Upper lobe of left lung (tissue), 6 donors: ENCODE results near the gene PPM1N. TPM values are rescaled to one million over a fixed set of nuclear protein-coding genes. Genes with fewer than 3 reads are reported as not detected.
"Not testable (repeated sequence)": the region's sequence is repeated elsewhere in the genome, so short reads cannot be mapped to it uniquely, and the experiment has no call there.

ENCODE experiments used
- ATAC-seq, 2 donors: fragments of 200-7000 bp; cut with Tn5 transposase; one replicate each; pipeline ENCODE4 v1.9.1; 2022; ENCODE audit warnings: mild to moderate bottlenecking in 2 of 2, moderate library complexity in 2 of 2; ENCODE audit not compliant: low FRiP score in 2 of 2
- DNase-seq, 2 donors: peaks; one replicate each; pipeline ENCODE4 v3.0.0-alpha.2; 2019 to 2020
- H3K27ac ChIP-seq, 4 donors: fragments of 200-600 bp; sonication (generic); one replicate each; pipeline ENCODE4 v1.5.1; 2016 to 2019
- H3K27me3 ChIP-seq, 4 donors: fragments of 200-600 bp; sonication (generic); one replicate each; pipeline ENCODE4 v1.5.1; 2017 to 2019
- H3K36me3 ChIP-seq, 4 donors: fragments of 200-600 bp; sonication (generic); one replicate each; pipeline ENCODE4 v1.5.1; 2016 to 2019
- H3K4me1 ChIP-seq, 4 donors: fragments of 200-600 bp; sonication (generic); one replicate each; pipeline ENCODE4 v1.5.1; 2018 to 2019
- H3K4me3 ChIP-seq, 4 donors: fragments of 200-600 bp; sonication (generic); one replicate each; pipeline ENCODE4 v1.5.1; 2017 to 2019; ENCODE audit warnings: mild to moderate bottlenecking in 2 of 4, moderate library complexity in 1 of 4
- H3K9me3 ChIP-seq, 4 donors: fragments of 200-600 bp; sonication (generic); one replicate each; pipeline ENCODE4 v1.5.1; 2018 to 2019
- EP300 ChIP-seq, 4 donors: sonication (generic); formaldehyde crosslinking; IDR thresholded peaks; one replicate each; pipeline ENCODE4 v1.5.1; 2017; ENCODE audit warnings: antibody characterized with exemption in 4 of 4, control low read depth in 2 of 4
- POLR2A ChIP-seq, 4 donors: fragments of 450-650 bp; IDR thresholded peaks; one replicate each; pipeline ENCODE4 v1.5.1; 2016 to 2017; ENCODE audit warnings: antibody characterized with exemption in 4 of 4, mild to moderate bottlenecking in 2 of 4
- POLR2AphosphoS5 ChIP-seq, 2 donors: sonication (generic); formaldehyde crosslinking; IDR thresholded peaks; one replicate each; pipeline ENCODE4 v1.5.1; 2017; ENCODE audit warnings: antibody characterized with exemption in 2 of 2
- WGBS, 2 donors: methylation state at CpG; one replicate each; pipeline ENCODE4 v1.1.5; 2017 to 2018; 5-methylcytosine and 5-hydroxymethylcytosine counted together
- total RNA-seq, 6 donors: library from RNA; depleted of rRNA in 4 of 6; stranded (reverse); fragments of >200 nt in 4 of 6; gene quantifications; one replicate each; pipeline versions ENCODE4 v1.1.0 to v1.2.1, GENCODE V29; 2016 to 2021
- TF ChIP-seq, protein P1 (sequence below), 6 experiments: fragments of 450-650 bp in 4 of 6; fragments of 200-600 bp in 2 of 6; sonication (generic) in 2 of 6; IDR thresholded peaks; one replicate each; pipeline ENCODE4 v1.5.1; 2016 to 2019; ENCODE audit warnings: antibody characterized with exemption in 6 of 6
- donor health status: DM: no; HTN: no; CAD: no; lungs with moderate emphysema.
- donor health status: DM: no; HTN: yes; CAD: no; lungs with severe emphysema.

The PPM1N gene
- total RNA-seq, 6 donors from 2014 or later: 0.89 to 6.3 (median 1.1) TPM; not detected in 1

DNA sequence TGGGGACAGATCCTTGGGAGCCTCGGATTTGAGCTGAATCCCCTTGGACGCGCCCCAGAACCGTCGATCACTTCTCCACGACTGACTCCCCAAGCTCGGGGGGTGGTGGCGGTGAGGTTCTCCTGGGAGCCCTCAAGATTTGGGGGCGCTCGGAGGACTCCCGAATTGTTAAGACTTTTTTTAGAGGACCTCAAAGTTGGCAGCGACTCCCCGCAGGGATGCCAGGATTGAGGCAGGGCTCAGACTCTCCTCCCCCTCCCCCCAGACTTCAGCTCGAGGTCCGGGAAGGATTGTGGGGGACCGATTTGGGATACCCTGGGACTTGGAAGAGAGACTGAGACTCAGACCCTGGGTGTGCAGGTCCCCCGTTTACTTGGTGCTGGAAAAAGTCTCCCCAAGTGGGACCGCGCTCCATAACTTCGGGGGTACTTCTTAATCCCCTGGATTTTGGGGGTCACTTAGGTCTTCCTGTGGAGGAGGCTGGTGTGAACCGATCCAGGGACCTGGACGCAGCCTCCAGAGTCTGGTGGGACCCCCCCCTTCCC lies 9.7 kb downstream of the PPM1N start:
- TF ChIP-seq POLR2AphosphoS5 (IDR thresholded peaks at IDR 0.05) (no peak), EP300 (IDR thresholded peaks at IDR 0.05) (no peak)
- TF ChIP-seq, protein P1, sequence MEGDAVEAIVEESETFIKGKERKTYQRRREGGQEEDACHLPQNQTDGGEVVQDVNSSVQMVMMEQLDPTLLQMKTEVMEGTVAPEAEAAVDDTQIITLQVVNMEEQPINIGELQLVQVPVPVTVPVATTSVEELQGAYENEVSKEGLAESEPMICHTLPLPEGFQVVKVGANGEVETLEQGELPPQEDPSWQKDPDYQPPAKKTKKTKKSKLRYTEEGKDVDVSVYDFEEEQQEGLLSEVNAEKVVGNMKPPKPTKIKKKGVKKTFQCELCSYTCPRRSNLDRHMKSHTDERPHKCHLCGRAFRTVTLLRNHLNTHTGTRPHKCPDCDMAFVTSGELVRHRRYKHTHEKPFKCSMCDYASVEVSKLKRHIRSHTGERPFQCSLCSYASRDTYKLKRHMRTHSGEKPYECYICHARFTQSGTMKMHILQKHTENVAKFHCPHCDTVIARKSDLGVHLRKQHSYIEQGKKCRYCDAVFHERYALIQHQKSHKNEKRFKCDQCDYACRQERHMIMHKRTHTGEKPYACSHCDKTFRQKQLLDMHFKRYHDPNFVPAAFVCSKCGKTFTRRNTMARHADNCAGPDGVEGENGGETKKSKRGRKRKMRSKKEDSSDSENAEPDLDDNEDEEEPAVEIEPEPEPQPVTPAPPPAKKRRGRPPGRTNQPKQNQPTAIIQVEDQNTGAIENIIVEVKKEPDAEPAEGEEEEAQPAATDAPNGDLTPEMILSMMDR (IDR thresholded peaks at IDR 0.05): no peak
- peak overlapping the region; percentile 89 to 97 (median 93) for H3K27ac ChIP-seq
- no peaks in the 10 kb centered on the region for H3K27me3 ChIP-seq
- ATAC-seq (no peak), DNase-seq (no peak)
- no peaks in the 10 kb centered on the region for H3K9me3 ChIP-seq
- H3K36me3 ChIP-seq: no peaks in the 10 kb centered on the region
- H3K4me1 ChIP-seq: peaks cover 26 to 50% (median 37%) of the 10 kb centered on the region in 4 donors
- H3K4me3 ChIP-seq: peak overlapping the region; percentile 87 to 100 (median 97)
- WGBS, 2 donors: 0% methylated on average over 3 to 6 of the region's 22 CpGs

DNA sequence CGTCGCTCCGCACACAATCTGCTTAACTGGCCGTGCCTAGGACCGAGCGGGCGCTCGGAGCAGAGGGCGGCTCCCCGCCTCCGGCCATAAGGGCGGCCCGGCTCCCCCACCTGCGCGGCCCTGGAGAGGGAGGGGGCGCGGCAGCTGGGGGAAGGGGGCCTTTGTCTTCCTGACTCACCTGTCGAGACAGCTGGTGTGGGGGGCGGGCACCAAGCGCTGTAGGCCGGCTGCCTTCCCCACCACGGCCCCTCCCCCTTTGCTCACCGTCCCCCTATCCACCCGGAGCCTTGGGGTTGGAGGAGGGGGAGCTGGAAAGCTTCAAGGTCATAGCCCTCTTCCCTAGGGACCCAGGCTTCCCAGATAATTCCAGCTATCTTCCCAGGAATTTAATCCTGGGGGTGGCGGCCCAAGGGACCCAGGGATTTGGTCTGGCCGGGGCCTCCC lies 10.2 kb downstream of the PPM1N start:
- TF ChIP-seq, protein P1 (IDR thresholded peaks at IDR 0.05): no peak
- TF ChIP-seq EP300 (IDR thresholded peaks at IDR 0.05): no peak
- no peak for TF ChIP-seq POLR2A (IDR thresholded peaks at IDR 0.05)
- no peak for TF ChIP-seq POLR2AphosphoS5 (IDR thresholded peaks at IDR 0.05)
- Histone ChIP-seq H3K27me3 (no peaks in the 10 kb centered on the region), H3K4me1 (peaks cover 26 to 55% (median 40%) of the 10 kb centered on the region in 4 donors), H3K36me3 (no peaks in the 10 kb centered on the region), H3K4me3 (peak overlapping the region; percentile 87 to 100 (median 97)), H3K9me3 (no peaks in the 10 kb centered on the region), H3K27ac (peak overlapping the region; percentile 89 to 97 (median 93))
- 0% methylated on average over 1 to 20 of the region's 26 CpGs for WGBS, 2 donors
- DNase-seq (peak; percentile 74 to 84), ATAC-seq (peak in 1 of 2 donors; percentile 4)

DNA sequence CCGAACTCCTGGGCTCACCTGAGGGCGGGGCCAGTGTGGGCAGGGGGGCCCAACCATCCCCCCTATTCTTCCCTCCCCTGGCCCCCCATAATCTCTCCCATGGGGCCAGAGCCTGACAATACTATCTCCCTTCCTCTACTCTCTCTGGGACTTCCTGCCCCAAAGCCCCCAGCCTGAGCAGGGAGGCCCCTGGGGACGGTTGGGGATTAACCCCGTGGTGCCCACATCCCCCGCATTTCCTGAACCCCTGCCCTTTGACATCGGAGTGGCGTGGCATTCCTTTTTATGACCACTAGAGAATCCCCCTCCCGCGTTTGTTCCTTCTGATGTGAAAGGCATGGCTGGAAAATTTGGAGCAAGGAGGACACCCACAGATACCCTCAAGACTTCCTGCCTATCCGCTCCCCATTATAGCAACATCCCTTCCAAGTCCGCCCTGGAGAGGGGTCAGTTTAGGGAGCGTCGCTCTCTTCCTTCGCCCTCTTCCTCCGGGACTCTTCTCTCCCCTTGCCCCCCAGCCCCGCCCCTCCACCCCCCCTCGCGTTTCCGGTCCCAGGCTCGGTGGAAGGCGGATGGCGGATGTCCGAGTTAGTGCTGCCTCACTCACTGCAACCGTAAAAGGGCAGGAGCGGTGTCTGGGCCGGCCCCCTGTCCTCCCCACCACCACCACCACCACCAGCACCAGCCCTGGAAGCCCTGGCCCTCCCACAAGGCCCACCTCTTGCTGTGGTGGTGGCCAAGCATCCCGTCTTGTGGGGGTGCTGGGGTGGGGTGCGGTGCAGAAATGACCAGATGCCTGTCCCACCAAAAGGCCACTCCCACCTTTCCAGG lies 10.8 kb downstream of the PPM1N start:
- ATAC-seq (peak; percentile 38 to 55), DNase-seq (peak; percentile 86 to 90)
- Histone ChIP-seq H3K4me3 (peak overlapping the region; percentile 87 to 100 (median 97)), H3K27ac (peak overlapping the region; percentile 89 to 97 (median 93)), H3K4me1 (peaks cover 30 to 61% (median 46%) of the 10 kb centered on the region in 4 donors), H3K27me3 (no peaks in the 10 kb centered on the region), H3K36me3 (no peaks in the 10 kb centered on the region), H3K9me3 (no peaks in the 10 kb centered on the region)
- 1% methylated on average over 15 to 23 of the region's 28 CpGs for WGBS, 2 donors
- TF ChIP-seq, protein P1 (IDR thresholded peaks at IDR 0.05): peak in 4 of 6 experiments; percentile 18 to 36 (median 24)
- TF ChIP-seq POLR2AphosphoS5 (IDR thresholded peaks at IDR 0.05): peak; percentile 48 to 61
- no peak for TF ChIP-seq EP300 (IDR thresholded peaks at IDR 0.05)
- peak in 1 of 4 donors; percentile 27 for TF ChIP-seq POLR2A (IDR thresholded peaks at IDR 0.05)

DNA sequence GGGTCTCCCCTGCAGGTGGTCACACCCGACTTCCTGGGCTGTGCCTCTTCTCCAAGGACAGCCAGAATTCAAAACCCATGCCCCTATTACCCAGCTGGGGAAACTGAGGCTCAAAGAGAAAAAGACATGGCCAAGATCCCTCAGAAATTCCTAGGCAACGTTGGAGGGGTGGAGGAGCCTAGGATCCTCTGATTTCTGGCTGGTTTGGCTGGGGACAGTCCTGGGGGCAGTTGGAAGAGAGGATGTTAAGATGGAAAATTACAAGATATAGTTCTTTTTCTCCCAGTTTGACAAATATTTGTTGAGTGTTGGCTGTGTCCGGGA lies 11.4 kb downstream of the PPM1N start:
- H3K27ac ChIP-seq: peak overlapping the region; percentile 89 to 97 (median 93)
- 9 to 10% methylated on average over 2 to 3 of the region's 3 CpGs for WGBS, 2 donors
- TF ChIP-seq POLR2A (IDR thresholded peaks at IDR 0.05) (no peak), POLR2AphosphoS5 (IDR thresholded peaks at IDR 0.05) (no peak), EP300 (IDR thresholded peaks at IDR 0.05) (no peak)
- TF ChIP-seq, protein P1 (IDR thresholded peaks at IDR 0.05): no peak
- peaks cover 36 to 67% (median 52%) of the 10 kb centered on the region in 4 donors for H3K4me1 ChIP-seq
- no peak for ATAC-seq
- no peaks in the 10 kb centered on the region for H3K36me3 ChIP-seq
- H3K9me3 ChIP-seq: no peaks in the 10 kb centered on the region
- DNase-seq: no peak
- H3K4me3 ChIP-seq: peak overlapping the region; percentile 87 to 100 (median 97)
- H3K27me3 ChIP-seq: no peaks in the 10 kb centered on the region

DNA sequence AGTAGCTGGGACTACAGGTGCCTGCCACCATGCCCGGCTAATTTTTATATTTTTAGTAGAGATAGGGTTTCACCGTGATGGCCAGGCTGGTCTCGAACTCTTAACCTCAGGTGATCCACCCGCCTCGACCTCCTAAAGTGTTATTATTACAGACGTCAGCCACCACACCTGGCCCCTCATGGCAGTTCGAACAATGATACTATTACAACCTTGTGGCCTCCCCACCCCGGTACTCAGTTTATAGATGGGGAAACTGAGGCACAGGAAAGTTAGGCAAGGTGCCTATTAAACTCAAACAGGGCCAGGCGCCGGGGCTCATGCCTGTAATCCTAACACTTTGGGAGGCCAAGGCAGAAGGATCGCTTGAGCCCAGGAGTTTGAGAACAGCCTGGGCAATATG lies 12.1 kb downstream of the PPM1N start:
- not testable (repeated sequence) for H3K9me3 ChIP-seq, H3K27me3 ChIP-seq, DNase-seq, H3K36me3 ChIP-seq, ATAC-seq
- Histone ChIP-seq H3K4me1 (peaks cover 43 to 74% (median 59%) of the 10 kb centered on the region in 4 donors), H3K4me3 (peak overlapping the region in 2 of 4 donors; percentile 94 to 100), H3K27ac (peak overlapping the region in 3 of 4 donors; percentile 89 to 97 (median 95))
- WGBS, 2 donors: 86 to 89% methylated on average over 11 of the region's 11 CpGs
